ENCODE data around the gene CDC42BPB.
"Not testable (repeated sequence)": the region's sequence is repeated elsewhere in the genome, so short reads cannot be mapped to it uniquely, and the experiment has no call there.

Gene CDC42BPB

DNA sequence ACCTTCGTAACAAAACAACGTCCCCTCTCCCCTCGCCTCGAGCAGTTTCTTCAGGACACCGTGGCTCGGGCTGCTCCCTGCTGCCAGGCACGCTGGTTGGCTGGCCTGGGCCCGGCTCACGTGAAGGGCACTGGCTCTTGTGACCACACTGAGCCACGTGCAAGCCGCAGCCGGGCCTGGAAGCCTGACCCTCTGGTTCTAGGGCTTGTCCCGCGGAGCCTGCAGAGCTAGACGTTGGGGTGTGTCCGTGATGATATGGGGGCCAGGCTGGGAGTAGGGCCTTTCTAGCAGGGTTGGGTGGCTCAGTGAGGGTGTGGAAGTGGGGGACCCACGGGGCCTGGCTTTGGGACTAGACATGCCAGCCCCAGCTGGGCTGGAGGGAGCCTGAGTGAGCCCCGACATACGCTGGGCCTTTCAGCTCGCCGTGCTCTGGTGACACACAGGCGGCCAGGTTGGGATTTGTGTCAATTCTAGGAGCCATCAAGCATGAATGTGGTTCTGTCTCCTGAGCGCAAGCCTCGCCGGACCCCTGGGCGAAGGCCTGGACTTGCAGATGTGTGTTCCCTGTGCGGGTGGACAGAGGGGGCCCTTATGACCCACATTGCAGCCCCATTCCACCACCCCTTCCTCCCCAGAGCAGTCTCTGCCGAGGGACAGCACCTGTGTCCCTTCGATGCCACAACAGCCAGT is 148.4 kb downstream of the CDC42BPB start:
- no peak for DNase-seq

DNA sequence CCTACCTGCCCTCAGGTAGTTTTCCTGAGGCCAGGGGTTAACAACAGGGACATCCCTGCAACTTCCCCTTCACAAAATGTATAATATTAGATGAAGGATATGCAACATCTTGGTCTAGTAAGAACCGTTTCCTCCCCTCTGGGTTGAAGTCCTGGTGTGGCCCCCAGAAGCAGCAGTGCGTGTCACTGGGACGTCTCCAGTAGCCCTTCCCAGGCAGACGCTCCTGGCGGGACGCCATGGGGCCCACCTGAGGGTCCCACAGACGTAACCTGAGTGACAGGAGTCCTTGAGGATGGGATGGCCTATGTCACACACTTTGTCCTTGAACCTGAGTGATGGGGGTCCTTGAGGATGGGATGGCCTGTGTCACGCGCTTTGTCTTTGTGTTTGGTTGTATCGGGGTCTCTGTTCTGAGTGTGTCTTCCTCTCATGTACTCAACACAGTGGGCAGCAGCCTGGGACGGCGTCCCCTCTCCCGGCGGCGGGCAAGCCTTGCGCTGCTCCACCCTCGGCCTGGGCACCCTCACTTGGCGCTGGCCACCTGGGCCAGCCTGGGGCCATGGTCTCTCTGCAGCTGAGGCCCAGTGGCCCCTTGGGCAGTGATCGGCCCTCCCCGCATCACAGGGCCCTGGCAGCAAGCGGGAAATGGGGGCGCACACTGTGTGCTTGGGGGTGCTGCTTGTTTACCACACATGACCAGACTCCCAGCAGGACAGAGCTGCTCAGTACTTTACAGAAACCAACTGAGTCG is 149.2 kb downstream of the CDC42BPB start:
- no peak for DNase-seq

DNA sequence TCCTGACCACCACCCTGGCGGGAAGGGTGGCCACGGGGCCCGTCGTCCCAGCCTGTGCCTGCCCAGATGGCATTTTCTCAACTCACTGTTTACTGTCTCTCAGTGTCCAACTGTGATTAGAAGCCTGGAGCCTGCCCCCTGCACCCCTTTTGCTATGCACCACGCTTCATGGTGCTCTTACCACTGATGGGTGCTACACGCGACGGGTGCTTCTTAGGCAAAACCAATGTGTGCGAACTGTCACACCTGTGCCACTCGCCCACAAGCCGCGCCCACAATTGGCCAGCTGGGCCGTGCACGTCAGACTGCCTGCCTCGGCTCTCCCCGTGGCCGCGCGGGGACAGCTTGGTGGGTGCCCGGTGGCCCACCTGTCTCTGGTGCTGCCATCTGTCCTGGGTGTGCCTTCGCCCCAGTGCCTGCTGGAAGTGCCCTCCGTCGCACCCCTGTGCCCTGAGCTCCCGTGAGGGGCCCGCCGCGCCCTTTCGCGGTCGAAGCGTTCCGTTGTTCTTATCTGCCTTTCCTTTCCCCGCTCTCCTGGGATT is 150.0 kb downstream of the CDC42BPB start:
- DNase-seq = no peak

DNA sequence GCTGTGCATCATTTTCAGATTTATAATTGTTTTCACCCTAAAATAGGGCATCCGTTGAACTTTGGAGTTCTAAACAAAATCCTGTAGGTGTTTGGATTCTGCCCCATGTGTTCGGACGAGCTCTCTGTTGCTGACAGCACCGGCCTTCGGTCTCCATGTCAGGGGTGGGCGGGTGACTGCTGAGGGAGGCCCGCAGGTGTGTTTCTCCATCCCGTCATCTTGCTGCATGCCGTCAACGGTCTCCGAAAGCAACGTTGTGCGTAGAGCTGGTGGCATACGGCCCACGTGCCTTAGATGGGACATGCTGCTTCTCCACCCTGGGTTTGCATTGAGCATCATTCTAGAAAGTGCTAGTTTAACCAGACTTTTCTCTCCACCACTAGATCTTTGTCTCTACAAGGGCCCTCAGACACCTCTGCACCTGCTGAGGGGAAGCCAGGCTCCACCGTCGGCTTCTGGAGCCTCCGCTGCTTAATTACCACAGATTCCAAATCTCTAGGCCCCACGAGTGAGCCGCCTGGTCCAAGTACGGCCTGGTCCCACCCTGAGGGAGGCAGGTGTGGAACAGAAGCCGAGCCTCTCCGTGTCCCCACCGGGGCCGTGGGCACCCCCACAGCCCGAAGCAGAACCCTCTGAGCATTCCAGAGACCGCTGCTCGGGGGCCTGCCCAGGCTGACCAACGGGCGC is 150.6 kb downstream of the CDC42BPB start:
- no peak for DNase-seq

DNA sequence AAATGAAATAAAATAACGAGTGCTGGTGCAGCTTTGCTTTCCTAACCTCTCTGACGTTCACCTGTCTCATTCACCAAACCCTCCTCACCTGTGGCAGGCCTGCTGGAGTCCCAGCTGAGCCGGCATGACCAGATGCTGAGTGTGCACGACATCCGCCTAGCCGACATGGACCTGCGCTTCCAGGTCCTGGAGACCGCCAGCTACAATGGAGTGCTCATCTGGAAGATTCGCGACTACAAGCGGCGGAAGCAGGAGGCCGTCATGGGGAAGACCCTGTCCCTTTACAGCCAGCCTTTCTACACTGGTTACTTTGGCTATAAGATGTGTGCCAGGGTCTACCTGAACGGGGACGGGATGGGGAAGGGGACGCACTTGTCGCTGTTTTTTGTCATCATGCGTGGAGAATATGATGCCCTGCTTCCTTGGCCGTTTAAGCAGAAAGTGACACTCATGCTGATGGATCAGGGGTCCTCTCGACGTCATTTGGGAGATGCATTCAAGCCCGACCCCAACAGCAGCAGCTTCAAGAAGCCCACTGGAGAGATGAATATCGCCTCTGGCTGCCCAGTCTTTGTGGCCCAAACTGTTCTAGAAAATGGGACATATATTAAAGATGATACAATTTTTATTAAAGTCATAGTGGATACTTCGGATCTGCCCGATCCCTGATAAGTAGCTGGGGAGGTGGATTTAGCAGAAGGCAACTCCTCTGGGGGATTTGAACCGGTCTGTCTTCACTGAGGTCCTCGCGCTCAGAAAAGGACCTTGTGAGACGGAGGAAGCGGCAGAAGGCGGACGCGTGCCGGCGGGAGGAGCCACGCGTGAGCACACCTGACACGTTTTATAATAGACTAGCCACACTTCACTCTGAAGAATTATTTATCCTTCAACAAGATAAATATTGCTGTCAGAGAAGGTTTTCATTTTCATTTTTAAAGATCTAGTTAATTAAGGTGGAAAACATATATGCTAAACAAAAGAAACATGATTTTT is 151.9 kb downstream of the CDC42BPB start:
- no peak for DNase-seq

DNA sequence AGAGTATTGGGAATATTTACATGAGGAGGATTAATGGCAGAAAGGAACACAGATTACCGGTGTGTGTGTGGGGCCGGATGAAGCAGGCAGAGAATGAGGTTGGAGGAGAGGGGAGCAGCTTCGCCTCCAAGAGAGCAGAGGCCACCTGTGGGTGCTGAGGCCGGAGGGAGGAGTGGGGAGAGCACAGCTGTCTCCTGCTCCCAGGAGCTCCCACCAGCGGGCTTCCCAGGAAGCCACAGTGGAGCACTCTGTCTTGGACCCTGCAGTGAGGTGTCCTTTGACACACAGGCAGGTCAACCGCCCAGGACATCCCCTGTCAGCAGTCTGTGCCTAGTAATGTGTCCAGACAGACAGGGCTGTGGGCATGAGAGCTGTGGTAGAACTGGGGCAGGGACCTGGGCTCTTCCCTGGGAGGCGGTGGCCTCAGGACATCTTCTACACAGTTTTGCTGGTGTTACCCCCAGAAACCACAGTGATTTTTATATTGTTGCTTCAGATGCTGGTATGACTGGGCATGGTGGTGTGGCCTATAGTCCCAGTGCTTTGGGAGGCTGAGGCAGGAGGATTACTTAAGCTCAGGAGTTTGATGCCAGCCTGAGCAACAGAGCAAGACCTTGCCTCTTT is 153.3 kb downstream of the CDC42BPB start:
- no peak for DNase-seq

DNA sequence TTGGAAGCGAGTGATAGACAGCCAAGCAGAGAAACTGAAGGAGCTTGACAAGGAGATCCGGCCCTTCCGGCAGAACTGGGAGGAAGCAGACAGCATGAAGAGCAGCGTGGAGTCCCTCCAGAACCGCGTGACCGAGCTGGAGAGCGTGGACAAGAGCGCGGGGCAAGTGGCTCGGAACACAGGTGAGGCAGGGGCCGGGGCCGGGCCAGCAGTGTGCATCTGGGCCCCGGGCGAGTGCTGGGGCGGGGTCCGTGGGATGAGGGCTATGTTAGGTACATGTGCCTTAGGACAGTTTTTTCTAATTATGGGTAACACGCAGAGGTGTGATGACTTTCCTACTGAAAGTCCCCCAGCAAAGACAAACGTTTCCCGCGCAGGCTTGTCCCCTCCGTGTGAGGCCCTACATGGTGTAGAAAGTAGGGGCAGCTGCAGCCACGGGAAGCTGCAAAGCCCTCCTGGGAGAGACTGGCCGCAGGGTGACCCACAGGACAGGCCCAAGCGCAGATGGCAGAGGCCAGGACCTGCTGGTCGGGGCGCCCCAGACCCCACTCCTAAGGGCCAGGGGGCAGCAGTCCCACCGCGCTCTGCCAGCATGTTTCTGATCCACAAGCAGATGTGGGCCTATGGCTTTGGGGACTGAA is 154.0 kb downstream of the CDC42BPB start:
- no peak for DNase-seq

DNA sequence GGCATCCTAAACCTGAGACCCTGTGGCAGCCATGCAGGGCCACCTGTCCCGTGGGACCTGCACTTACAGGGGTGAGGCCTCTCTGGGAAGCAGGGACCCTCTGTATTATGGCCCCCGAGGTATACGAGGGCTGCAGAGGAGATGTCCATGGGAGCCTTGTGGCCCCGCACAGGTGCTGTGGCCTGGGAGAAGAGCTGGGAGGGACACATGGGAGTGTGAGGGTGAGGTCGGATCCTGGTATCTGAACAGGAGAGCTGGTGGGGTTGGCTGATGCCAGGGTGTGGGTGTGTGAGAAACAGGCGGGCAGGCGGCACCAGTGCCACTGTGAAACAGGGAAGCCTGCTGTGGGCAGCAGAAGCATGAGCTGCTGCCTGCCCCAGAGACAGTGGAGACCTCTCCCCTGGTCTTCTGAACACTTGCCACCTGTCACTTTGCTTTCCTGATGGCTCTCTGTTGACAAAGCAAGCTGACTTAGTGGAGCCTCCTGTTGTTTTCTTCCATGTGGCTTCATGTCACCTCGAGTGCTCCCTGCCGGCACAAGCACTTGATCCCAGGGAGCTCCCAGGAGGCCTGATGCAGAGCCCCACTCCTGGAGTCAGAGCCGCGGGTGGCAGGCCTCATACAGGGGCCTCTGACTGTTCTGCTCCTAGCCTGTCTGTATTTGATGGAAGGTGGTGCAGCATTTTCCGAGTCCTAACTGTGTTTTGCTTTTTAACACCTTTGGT is 154.7 kb downstream of the CDC42BPB start:
- no peak for DNase-seq

DNA sequence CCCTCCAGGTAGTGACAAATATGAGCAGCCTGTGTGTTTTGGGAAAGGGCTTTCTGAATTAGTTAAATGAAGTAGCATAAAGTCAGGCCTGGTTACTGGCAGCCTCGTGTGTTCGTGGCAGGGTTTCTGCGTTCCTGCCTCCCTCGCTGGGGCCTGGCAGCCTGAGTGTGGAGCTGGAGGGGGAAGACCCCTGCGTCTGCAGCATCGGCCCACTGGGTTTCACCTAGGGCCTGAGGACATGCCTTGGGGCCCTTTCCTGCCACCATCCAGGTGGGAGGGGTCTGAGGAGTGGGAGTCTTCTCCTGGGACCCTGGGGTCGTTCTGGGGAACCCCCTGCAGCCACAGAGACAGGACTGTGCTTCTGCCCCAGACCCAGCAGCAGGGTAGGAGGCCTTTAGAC is 155.3 kb downstream of the CDC42BPB start:
- no peak for DNase-seq

DNA sequence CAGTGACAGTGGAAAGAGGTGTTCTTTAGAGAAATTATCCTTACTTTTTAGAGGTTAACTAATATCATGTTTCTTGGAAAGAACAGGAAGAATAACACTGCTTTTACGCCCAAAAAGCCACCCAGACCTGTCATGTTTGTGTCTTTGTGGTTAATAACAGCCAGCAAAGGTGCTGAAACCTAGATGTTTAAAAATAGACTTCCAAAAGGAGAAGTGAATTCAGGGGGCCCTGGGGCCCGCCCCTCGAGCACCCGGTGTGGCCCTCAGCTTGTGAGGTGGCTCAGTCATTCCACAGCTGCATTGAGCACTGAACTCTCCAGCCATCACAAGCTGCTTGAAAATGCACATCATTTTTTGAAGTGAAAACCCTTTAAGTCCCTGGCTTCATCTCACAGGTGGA is 155.7 kb downstream of the CDC42BPB start:
- no peak for DNase-seq

DNA sequence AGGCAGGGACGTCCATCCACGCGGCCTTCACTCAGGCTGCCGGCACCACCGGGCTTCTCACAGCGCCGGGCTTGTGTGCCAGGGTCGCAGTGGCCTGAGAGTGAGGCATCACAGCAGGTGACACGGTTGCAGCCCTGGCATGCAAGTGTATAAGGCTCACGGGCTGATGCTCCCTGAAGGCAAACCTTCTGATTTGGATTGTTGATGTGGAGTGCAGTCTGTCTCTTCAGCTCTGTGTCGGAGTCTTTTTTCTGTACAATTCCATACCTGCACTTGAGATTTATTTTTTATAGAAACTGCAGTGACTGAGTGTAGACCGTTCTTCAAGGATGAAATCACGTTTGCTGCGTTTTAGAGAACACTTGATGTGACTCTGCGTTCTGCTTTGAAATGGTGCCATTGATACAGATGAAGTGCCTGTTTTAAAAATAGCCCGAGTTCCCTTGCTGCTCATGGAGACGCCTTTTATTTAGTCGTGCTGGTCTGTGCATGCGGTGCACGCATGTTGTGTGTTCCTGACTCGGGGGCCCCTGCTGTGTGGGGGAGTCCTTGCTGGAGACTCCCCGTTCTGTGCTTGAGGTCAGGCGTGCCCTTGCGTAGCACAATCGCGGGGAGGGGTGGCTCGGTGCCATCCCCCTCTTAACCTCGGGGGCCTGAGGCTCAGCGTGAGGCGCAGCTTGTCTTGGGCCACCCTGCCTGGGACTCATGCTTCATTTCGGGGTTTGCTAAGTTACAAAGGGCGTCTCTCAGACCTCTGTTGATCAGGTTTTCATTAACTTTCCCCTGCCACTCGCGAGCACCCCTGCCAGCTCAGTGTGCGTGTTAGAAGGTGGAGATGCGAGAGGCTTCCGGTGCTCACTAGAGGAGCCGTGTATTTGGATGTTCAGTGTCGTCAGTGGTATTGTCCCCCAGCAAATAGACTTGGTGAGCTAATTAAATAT is 156.4 kb downstream of the CDC42BPB start:
- no peak for DNase-seq

DNA sequence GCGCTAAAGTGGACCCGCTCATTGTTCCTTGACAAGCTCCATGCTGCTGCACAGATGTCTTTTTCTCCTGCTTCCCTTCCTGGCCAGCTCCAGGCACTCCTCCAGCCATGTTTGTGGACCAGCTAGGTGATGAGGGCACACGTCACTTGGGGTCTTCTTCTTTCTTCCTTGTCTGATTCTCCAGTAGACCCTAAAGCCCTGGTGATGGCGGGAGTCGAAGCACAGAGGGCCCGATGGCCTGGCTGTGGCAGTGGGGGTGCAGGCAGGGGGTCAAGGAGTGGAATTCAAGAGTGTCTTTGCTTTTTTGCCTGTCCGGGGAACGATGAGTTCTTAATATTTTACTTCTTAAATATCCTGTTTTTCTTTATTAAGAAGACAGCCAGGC is 157.8 kb downstream of the CDC42BPB start:
- no peak for DNase-seq

DNA sequence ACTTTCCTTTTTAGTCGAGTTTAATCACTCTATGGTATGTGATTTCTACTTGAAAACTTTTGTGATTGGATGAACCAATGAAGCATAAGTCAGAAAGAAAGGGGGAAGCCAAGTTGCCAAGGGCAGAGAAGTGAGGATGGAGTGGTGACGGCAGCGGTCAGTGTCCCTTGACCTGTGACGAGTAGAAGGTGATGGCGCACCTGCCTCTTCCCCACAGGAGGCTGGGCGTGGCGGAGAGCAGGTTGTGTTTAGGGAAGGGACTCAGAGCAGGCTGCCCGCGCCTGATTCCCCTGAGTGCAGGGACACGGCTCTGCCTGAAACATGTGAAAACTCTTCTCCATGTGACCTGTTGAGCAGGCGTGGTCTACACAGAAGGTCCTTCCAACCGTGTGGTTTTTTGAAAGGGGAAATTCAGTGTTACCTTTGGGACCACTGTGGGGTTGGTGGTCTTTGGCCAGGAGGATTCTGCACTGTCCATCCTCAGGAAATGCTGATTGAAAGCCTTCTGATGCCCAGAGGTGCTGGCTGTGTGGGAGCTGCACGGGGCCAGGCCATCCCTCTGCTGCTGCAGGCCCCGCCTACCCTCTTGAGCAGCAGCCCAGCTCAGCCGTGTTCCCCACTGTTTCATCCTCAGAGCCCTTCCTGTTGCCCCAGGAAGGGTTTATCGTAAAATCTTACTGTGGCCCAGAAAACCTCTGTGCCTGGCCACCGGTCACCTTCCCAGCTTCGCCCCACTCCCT is 158.4 kb downstream of the CDC42BPB start:
- DNase-seq = no peak

DNA sequence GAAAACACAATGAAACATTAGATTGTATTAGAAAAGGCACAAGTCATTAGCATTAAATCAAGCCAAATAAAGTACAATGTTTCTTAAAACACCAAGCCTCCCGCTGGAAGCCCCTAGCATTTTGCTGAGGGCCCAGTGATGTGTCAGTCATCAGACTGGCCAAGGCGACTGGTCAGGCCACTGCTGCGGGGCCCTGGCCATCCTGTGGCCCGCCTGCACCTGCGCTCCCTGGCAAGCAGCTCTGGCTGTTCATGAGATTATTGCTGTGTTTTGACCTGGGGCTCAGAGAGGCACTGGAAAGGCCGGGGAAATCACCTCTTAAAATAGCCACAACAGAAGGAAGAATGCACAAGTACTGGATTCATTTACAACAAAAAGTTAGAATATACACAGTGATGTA is 159.1 kb downstream of the CDC42BPB start:
- no peak for DNase-seq

DNA sequence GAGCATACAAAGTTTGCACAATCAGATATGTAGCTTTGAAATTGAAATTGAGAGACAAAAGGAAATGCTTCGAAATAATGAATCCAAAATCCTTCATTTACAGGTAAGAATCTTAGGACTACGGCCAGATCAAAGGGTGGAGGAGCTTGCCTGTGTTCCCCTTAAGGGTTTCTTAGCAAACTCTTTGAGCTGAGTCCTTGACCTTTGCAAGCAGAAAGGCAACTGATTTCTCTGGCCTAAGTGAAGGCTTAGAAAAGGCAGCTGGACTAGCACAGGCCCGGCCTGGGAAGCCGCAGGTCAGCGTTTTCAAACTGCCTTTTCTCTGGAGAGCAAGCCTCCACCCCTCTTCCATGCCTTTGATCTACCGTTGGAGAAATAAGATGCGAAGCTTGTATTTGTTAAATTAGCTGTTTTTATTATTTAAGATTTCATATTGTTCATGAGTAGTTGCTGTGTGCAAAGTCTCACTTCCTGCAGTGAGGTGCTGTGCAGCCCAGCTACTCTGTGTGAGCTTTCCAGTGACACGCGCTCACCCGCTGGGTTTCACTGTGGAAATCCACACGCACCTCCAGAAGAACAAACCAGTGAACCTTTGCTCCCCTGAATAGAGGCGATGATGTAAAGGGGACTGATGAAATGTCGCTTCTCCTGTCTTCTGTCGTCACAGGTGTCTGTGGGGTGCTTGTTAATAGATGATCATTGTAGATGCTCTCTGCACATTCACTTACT is 159.9 kb downstream of the CDC42BPB start:
- DNase-seq = no peak

DNA sequence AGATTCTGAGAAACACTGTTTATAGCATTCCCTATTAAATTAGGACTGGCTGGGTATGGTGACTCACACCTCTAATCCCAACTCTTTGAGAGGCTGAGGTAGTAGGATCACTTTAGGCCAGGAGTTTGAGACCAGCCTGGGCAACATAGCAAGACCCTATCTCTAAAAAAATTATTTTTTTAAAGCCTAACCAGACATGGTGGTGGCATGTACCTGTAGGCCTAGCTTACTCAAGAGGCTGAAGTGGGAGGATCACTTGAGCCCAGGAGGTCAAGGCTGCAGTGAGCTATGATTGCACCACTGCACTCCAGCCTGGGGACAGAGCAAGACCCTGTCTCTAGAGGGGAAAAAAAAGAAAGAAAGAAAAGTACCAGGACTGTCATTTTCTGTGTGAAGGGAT is 160.6 kb downstream of the CDC42BPB start:
- DNase-seq = not testable (repeated sequence)

DNA sequence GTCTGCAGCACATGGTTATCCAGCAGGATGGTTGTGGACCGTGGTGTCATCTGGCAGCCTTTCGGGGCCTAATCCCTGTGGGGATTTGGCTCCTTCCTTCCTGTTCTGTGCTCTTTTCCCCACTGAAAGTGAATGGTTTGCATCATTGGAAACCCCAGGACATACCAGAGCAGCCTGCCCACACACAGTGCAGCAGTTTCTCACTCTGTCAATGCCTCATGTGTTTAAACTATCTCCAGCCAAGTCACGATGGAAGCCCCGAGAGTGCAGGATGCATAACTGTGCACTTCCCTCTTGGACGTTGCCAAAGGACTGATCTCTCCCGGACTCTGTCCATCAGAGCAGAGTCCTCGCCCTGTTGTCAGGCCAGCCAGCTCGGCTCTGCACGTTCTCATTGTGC is 163.9 kb downstream of the CDC42BPB start:
- DNase-seq = no peak

DNA sequence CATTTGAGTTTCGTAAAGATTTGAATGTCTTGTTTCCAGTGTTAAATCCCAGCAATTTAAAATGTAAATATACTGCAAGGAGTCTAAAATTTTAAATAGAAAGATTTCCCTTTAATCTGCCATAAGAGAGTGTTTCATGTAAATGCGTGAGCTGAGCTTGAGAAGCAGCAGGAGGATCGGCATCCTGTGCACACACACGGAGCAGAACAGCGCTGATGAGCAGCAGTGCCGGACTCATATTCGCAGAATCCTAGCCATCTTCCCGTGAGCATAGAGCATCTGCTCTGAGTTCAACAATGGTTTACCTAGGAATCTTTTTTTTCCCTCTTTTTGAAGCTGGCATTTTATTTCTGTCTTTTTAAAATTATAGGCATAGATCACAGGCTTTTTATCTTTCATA is 164.7 kb downstream of the CDC42BPB start:
- no peak for DNase-seq
